ENCODE results near the gene ZNF415.
"Not testable (repeated sequence)": the region's sequence is repeated elsewhere in the genome, so short reads cannot be mapped to it uniquely, and the experiment has no call there.

The ZNF415 gene

GRCh38 chr19:53102206-53102755, 30.4 kb downstream of the ZNF415 start:
- no peak for DNase-seq

- DNase-seq, result no peak
Measured at GRCh38 chr19:53101518-53101917, 31.2 kb downstream of the ZNF415 start.

- DNase-seq, result not testable (repeated sequence)
Measured at GRCh38 chr19:53098570-53098969, 34.1 kb downstream of the ZNF415 start.

- DNase-seq, result not testable (repeated sequence)
Measured at GRCh38 chr19:53096982-53097690, 35.6 kb downstream of the ZNF415 start.

- DNase-seq, result not testable (repeated sequence)
Measured at GRCh38 chr19:53096579-53096978, 36.1 kb downstream of the ZNF415 start.

GRCh38 chr19:53094754-53095575, 37.7 kb downstream of the ZNF415 start:
- no peak for DNase-seq

- no peak for DNase-seq
Measured at GRCh38 chr19:53092723-53093122, 40.0 kb downstream of the ZNF415 start.

- no peak for DNase-seq
Measured at GRCh38 chr19:53091413-53092254, 41.1 kb downstream of the ZNF415 start.

GRCh38 chr19:53088091-53088490, 44.6 kb downstream of the ZNF415 start:
- no peak for DNase-seq

GRCh38 chr19:53086949-53087348, 45.8 kb downstream of the ZNF415 start:
- no peak for DNase-seq

GRCh38 chr19:53085496-53085895, 47.2 kb downstream of the ZNF415 start:
- DNase-seq, result no peak

- DNase-seq, result no peak
Measured at GRCh38 chr19:53082929-53083328, 49.8 kb downstream of the ZNF415 start.

- no peak for DNase-seq
Measured at GRCh38 chr19:53079313-53079924, 53.3 kb downstream of the ZNF415 start.

GRCh38 chr19:53078668-53079067, 54.0 kb downstream of the ZNF415 start:
- DNase-seq, result no peak

GRCh38 chr19:53076984-53077383, 55.7 kb downstream of the ZNF415 start:
- DNase-seq, result no peak

GRCh38 chr19:53068834-53069233, 63.9 kb downstream of the ZNF415 start:
- no peak for DNase-seq

GRCh38 chr19:53068199-53068598, 64.5 kb downstream of the ZNF415 start:
- no peak for DNase-seq

- no peak for DNase-seq
Measured at GRCh38 chr19:53057904-53058580, 74.7 kb downstream of the ZNF415 start.

Measured in NCI-H1436 treated with DMSO at 0.1 percent for 48 hours (cell line).